Eye (tissue), 1 donor: ENCODE measurements around the gene TTC7B.

ENCODE experiments used
- DNase-seq: peaks from one replicate; pipeline ENCODE4 v3.0.0-alpha.2; 2015

TTC7B gene

GRCh38 chr14:90518941-90519256 is 297.3 kb downstream of the TTC7B start:
- no peak for DNase-seq

- DNase-seq: no peak
Measured at GRCh38 chr14:90518069-90518940, 297.9 kb downstream of the TTC7B start.

GRCh38 chr14:90517076-90517841 is 299.0 kb downstream of the TTC7B start:
- no peak for DNase-seq

- DNase-seq: no peak
Measured at GRCh38 chr14:90514566-90514965, 301.7 kb downstream of the TTC7B start.

- DNase-seq: no peak
Measured at GRCh38 chr14:90514015-90514398, 302.2 kb downstream of the TTC7B start.

GRCh38 chr14:90513161-90514014 is 302.8 kb downstream of the TTC7B start:
- peak; percentile 78 for DNase-seq

GRCh38 chr14:90512329-90512991 is 303.8 kb downstream of the TTC7B start:
- peak; percentile 36 for DNase-seq

- DNase-seq: peak; percentile 61
Measured at GRCh38 chr14:90511795-90512328, 304.4 kb downstream of the TTC7B start.

GRCh38 chr14:90511252-90511651 is 305.0 kb downstream of the TTC7B start:
- no peak for DNase-seq

- DNase-seq: no peak
Measured at GRCh38 chr14:90510159-90510558, 306.1 kb downstream of the TTC7B start.

- DNase-seq: no peak
Measured at GRCh38 chr14:90509403-90509802, 306.8 kb downstream of the TTC7B start.

- no peak for DNase-seq
Measured at GRCh38 chr14:90508536-90509254, 307.5 kb downstream of the TTC7B start.

GRCh38 chr14:90508036-90508435 is 308.2 kb downstream of the TTC7B start:
- no peak for DNase-seq

- DNase-seq: no peak
Measured at GRCh38 chr14:90507428-90507827, 308.8 kb downstream of the TTC7B start.

- DNase-seq: no peak
Measured at GRCh38 chr14:90506748-90507147, 309.5 kb downstream of the TTC7B start.

GRCh38 chr14:90505531-90505930 is 310.7 kb downstream of the TTC7B start:
- no peak for DNase-seq

GRCh38 chr14:90504643-90505042 is 311.6 kb downstream of the TTC7B start:
- DNase-seq: no peak

GRCh38 chr14:90503582-90503981 is 312.6 kb downstream of the TTC7B start:
- DNase-seq: no peak

- DNase-seq: no peak
Measured at GRCh38 chr14:90502760-90503159, 313.5 kb downstream of the TTC7B start.

- no peak for DNase-seq
Measured at GRCh38 chr14:90500665-90501370, 315.4 kb downstream of the TTC7B start.
